ENCODE results near the gene SETD3.

SETD3 gene

DNA sequence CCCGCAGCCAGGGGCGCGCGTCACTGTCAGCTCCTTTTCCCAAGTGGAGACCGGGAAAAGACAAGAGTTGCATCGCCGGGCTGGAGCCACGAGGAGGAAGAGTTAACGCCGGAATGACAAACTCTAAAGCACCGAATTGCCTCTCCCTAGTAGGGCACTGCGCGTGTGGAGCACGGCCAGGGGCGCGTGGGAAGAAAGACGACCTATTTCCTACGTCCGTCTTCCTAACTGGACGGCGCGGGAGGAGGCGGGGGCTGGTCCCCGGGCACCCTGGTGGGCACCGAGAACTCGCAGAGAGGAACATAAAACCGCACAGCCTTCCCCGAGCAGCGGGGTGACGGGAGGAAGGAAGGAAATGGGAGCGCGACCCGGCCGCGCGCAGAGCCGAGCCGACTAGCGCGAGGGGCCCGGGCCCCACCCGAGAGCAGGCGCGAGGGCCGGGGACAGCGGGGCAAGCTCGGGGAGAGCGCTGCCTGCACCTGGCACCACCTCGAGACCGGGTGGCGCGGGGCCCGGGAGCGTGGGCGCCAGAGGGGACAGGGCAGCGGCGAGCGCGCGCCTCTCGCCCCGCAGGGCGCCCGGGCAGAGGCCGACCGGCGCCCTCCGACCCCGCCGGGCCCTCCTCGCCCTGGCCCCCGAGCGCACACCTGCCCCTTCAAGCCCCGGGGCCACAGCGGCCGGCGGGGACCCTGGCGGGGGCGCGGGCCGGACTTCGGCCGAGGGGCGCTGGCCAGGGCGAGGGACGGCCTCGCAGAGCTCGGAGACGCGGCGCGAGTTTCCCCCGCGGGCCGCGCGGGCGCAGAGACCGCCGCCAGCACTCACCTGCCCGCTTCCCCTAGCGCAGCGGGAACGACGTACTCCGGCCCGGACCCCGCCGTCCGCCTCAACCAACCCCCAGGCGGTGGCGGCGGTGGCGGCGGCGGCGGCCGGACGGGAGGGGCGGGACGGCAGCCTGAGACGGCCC, at the start of gene SETD3:
TSS of gene SETD3 (minus strand) at position 954 of the 964 bp plus-strand sequence. CDS start 15,054 bp downstream, outside the sequence.
- DNase-seq: peak; percentile 40

GRCh38 chr14:99529899-99530298, 49.2 kb upstream of the SETD3 start:
- DNase-seq: no peak

DNA sequence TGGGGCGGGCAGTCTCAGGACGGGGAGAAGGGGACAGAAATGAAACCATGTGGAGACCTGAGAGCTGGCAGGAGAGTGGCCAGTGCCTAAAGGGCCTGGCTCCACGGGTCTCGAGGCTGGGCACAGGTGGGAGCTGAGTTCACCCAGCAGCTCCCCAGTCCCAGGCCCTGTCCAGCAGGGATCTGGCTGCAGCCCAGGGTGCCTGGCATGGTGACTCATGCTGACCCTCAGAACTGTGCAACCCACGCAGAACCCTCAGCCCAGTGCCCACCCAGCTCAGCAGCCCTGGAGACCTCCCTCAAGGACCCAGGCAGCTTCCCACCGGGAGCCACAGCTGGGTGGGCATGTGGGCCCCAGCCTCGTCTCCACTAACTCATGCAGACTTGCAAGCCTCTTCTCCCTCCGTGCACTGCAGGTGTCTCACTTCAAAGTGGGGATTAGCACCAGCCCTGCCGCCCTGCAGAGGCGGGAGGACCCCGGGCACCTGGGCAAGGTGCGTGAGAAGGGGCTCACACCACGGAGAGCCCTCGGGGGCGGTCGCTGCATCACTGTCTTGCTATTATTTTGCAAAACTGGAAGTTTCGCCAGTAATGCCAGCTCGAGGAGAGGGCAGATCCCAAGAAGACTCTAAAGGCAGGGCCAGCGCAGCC, 46.9 kb upstream of the SETD3 start:
- no peak for DNase-seq

- no peak for DNase-seq
Measured at GRCh38 chr14:99527026-99527425, 46.4 kb upstream of the SETD3 start.

GRCh38 chr14:99525699-99526080, 45.0 kb upstream of the SETD3 start:
- no peak for DNase-seq

DNA sequence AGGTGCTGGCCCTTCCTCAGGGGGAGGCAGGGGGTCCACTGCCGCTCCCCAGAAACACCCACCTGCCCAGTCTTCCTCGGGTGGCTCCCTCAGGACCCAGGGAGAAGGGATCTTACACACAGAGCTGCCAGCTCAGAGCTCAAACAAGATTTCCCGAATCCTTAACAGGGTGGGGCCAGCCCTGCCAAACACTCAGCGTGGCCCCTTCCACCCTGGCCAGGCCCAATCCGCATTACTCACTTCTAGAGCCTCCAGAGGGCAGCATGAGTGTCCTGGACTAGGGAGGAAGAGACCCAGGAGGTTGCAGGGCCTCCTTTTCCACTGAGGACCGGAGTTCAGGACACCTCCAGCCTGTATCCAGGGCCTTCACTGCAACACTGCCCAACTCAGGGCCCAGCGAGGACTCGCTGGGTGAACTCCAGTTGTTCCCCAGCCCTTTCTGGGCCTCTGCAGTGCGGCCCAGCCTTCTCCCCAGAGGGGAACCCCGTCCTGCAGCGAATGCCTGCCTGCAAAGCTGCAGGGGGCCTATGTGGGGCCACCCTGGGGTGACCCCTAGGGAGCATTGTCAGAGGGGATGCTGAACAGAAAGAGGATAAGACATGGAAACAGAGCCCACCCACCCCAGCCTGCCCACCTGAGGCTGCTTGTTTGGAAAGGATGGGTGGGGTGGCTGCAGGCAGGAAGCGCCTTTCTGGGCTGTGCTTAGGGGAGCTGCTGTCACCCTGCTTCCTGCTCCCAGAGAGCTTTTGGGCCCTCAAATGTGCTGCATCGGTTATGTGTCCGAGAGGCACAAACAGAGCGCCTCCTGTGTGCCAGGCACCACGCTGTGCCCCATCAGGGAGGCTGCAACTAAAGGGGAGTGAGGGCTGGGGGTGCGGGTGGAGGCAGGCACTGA, 44.4 kb upstream of the SETD3 start:
- DNase-seq: no peak

DNA sequence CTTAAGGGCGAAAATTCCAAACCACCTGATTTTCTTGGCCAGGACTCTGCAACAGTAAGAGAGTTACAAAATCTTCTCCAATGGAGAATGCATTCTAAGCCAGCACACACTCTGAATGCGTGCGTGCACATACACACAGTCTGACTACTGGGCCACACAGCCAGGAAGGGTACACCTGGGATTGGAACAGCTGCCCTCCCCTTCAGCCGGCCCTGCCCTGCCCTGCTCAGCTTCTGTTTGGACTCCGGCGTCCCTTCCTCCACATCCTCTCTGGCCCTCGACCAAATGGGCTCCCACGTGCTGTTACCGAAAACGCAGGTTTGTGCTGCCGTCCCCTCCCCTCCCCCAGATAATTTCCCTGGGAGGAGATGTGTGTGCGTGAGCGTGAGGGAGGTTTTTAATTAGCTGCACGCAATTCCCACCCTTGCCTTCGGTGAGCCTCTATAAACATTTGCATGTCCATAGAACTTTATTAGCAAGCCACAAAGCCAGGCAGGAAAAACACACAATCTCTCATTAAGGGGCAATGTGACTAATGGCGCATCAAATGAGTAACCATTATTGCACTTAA, 43.5 kb upstream of the SETD3 start:
- DNase-seq: no peak

DNA sequence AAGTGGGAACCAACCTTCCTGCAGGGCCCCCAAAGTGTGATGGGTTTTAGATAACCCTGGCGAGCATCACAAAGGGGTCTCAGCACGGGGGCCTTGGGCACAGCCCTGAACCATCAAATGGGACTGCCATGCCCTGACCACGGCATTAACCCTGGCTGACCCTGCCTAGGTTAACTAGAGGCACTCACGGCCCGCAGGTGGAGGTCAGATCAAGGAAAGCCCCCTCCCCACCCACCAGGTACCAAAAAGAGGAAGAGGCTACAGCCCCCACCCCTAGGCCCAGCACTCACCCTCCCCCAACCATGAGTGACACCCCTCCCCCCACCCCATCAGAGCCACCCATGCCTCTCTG, 43.0 kb upstream of the SETD3 start:
- no peak for DNase-seq

DNA sequence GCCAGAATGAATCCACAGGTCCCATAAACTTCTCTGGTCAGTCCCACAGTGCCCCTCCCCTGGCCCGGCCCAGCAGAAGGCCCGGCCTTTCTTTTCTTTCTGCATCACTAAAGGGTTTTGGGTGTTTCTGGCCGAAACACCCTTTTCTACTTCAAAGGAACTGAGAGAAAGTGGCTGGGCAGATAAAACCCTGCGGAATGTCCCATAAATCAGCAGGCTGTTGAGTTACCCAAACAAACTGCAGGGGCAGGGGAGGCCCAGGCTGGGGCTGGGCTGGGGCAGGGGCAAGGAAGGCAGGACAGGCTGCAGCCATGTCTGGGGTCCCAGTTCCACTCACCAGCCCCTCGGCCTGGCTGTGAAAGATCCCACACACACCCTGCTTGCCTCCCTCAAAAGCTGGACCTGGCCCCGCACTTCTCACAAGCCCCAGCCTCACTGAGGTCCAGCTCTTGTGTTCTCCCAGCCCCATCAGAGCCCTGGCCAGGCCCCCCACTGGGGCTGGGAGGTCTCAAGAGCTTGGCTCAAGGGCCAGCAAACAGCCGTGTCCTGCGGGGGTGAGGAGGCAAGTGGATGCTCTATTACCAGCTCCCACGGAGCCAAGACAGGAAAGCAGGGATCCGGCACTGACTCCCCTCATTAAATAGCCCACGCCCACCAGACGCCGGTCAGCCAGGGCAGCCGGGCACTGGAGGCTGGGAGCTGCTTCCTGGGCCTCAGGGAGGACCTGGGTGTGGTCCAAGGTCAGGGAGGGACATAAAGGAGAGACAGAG, 42.5 kb upstream of the SETD3 start:
- no peak for DNase-seq

DNA sequence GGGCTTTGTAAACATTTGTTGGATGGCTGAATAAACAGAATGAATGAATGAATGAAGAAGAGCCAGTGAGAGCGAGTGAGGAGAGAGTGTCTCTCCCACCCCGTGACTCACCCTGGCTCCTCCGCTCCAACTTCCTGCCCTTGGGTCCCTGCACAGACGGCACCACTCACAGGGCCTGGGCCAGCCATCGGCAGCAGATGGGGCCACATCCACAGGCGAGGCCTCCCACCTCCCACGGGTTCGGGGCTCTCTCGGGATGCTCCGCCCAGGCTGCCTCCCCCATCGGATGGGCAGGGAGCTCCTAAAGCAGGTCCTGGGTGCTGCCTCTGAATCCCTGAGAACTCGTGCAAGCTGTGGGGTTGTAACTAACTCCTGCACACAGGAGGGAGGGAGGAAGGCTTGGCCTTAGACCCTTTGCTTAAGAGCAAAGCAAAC, 41.8 kb upstream of the SETD3 start:
- DNase-seq: no peak

DNA sequence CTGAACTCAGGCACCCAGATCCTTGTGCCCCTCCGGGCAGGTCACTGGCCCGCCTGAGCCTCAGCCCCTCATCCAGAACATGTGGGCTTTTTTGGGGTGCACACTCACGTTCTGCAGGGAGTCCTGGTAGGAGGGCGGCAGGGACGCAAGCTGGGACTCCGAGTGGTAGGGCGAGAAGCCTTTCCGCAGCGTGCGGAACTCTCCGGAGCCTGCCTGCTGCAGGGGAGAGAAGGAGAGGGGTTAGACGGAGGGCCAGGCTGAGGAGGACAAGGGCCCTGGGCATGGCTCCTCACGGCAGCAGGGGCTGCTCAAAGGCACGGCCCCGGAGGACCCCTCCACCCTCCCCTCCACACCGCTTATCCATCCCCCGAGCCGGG, 41.4 kb upstream of the SETD3 start:
- DNase-seq: no peak

DNA sequence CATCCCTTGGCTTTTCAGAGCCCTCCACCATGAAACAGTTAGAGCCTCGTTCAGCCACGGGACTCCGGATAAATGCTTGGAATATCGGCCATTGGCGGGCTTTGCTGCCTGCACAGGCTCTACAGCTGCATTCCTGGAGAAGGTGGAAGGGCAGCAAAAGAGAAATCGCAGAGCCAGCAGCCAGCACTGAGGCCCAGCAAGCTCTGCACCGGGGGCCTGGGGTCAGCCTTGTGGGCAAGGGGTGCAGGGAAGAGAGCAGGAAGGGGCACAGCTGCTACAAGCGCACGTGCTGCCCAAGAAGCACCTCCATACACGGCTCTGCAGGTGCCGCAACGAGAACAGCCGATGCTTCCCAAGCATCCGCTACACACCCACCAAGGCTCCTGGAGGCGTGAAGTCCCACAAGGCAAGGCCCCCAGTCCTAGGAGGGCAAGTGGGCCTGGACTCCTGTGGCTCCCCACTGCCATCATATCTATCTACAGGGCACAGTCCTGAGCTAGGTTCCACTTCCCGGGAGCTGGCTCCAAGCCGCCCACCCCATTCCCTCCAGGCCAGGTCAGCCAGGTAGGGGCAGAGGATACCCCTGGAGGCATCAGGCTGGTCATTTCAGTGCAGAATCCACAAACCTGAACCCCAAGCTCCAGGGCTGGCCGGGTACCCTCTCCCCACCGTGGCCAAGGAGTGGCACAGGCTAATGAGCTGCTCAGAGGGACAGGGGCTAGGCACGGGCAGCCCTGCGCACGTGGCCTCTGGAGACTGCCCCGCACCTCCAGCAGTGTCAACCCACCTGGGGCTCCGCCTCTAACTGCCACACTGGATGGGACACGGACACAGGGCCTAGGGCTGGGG, 40.7 kb upstream of the SETD3 start:
- DNase-seq: no peak

- DNase-seq: no peak
Measured at GRCh38 chr14:99520571-99521081, 40.0 kb upstream of the SETD3 start.

DNA sequence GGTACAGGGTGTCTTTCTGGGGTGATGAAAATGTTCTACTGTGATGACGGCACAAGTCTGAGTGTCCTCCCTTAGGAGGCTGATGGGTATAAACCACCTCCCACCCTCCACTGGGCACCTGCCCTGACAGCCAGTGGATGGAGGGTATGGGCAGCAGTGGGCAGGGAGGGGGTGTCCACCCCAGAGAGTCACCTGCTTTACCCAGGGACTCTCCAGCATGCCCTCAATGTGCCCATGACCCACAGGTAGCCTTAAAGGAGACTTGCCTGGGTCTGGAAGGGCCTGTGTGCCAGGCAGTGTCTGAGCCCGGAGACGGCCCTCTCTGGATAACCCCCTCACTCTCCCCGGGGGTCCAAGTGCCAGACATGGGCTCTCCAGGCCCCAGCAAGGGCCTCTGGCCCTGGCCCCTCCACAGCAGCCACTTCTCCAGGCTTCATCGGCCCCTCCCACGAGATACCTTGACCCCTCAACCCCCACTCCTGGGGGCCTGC, 39.3 kb upstream of the SETD3 start:
- DNase-seq: no peak

GRCh38 chr14:99519347-99519881, 38.8 kb upstream of the SETD3 start:
- DNase-seq: no peak

DNA sequence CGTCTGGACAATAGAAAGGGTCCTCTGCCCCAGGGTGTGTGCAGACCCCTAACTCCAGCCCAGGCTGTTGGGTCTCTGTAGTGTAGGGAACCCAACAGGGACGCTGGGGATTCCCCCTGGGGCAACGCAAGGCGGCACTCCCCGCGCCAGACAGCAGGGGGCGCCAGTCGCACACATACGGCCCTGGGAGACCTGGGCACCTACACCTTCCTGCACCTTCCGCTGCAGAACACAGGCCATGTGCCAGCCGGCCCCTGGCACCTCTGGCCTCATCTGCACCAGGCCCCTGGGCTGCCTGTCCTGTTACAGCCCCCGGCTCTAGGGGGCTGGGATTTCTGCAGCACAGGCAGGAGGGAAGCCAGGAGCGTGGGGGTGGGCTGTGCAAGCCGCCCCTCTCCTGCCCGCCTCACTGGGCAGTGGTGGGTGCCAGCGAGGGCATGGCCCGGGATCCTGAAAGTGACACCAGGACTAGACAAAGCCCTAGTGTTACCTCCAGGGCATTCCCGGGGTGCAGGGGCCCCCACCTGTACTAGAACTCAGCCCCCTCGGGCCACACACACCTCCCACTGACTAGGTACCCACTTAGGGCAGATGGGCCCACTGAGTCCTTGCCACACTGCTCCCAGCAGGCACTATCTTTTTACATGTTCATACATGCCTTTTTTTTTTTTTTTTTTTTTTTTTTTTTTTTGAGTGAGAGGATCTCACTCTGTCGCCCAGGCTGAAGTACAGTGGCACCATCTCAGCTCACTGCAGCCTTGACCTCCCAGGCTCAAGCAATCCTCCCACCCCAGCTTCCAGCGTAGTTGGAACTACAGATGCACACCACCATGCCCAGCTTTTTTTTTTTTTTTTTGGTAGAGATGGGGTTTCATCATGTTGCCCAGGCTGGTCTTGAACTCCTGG, 38.0 kb upstream of the SETD3 start:
- peak; percentile 84 for DNase-seq

DNA sequence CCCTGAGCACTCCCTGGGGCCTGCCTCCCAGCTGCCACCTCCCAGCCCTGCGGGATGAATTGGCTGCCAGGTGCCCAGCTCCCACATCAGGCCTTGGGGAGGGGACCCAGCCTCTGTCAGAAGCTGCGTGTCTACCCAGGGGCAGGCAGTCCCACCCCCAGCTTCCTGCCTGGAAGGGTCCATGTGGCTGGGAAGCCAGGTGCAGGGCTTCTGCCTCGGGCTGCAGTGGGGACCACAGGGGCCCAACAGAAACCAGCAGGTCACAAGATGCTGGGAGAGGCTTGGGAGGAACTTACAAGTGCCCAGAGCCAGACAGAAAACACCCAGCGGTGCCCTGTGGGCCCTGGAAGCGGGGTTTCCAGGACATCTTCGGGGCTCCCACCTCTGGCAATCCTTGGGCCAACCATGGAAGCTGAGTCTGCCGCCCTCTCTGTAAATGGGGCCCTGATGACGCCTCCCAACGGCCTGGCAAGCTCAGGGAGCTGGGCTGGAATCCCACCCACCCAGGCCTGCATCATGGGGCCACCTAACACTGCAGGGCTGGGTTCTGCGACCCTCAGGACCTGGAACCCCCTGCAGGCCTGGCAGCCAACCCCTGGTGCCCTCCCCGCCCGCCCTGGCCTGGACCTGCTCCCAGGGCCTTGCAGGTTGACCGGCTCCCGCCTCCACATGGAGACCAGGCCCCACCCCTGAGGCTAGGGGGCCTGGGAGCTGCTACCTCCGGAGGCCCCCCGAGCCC, 37.2 kb upstream of the SETD3 start:
- DNase-seq: no peak

- no peak for DNase-seq
Measured at GRCh38 chr14:99516871-99517642, 36.4 kb upstream of the SETD3 start.

Measured in stimulated activated CD4-positive, alpha-beta T cell treated with anti-CD3 and anti-CD28 coated beads, Interleukin-4, amount 100 ng/mL, for 24 hours (primary cell).